GM13977 (cell line): Measurements from ENCODE around the gene DCAF16.

Experiments used
- DNase-seq: peaks from one replicate; pipeline ENCODE4 v3.0.0; 2012; ENCODE audit warnings: low spot score
- CTCF ChIP-seq: IDR thresholded peaks from 2 replicates; pipeline ENCODE4 v1.5.1; 2012; ENCODE audit warnings: mild to moderate bottlenecking, control low read depth; ENCODE audit not compliant: insufficient read depth; ENCODE audit errors: extremely low read depth, missing control alignments
- in situ Hi-C: fragments of 300-500 bp; cut with MboI; formaldehyde crosslinking; loops from one replicate; pipeline ENCODE4 v1.12.0; 2022; ENCODE audit warnings: low sequenced_read_pairs, low pct_unique_long_range_greater_than_20kb, mixed read lengths, inconsistent platforms; ENCODE audit not compliant: unreplicated experiment

Gene DCAF16

GRCh38 chr4:17811078-17811603, 584 bp upstream of the DCAF16 start:
- in situ Hi-C loops, result loop anchor here (25.0 kb wide), 1 partner anchor 776 kb away; no protein-coding TSS in a partner anchor
- no peak for DNase-seq
- no peak for TF ChIP-seq CTCF

GRCh38 chr4:17809667-17810066, 890 bp downstream of the DCAF16 start:
- no peak for TF ChIP-seq CTCF
- in situ Hi-C loops, result loop anchor here (10.0 to 25.0 kb wide), 3 partner anchors 255 to 778 kb away; no protein-coding TSS in a partner anchor
- DNase-seq, result no peak

- DNase-seq, result no peak
- TF ChIP-seq CTCF, result no peak
- in situ Hi-C loops, result loop anchor here (10.0 to 25.0 kb wide), 3 partner anchors 253 to 780 kb away; no protein-coding TSS in a partner anchor
These were observed 3.1 kb downstream of the DCAF16 start for GRCh38 chr4:17807446-17807845.

GRCh38 chr4:17805580-17806155, 4.9 kb downstream of the DCAF16 start:
- TF ChIP-seq CTCF, result no peak
- no peak for DNase-seq
- in situ Hi-C loops, result loop anchor here (10.0 to 25.0 kb wide), 3 partner anchors 251 to 782 kb away; no protein-coding TSS in a partner anchor

- DNase-seq, result no peak
- in situ Hi-C loops, result no loop called here
- TF ChIP-seq CTCF, result no peak
These were observed 12.7 kb downstream of the DCAF16 start for GRCh38 chr4:17797808-17798207.

- TF ChIP-seq CTCF, result no peak
- in situ Hi-C loops, result no loop called here
- DNase-seq, result no peak
These were observed 15.8 kb downstream of the DCAF16 start for GRCh38 chr4:17794730-17795129.
